ENCODE measurements around the gene SCRN1.
"Not testable (repeated sequence)": the region's sequence is repeated elsewhere in the genome, so short reads cannot be mapped to it uniquely, and the experiment has no call there.

SCRN1 gene

DNA sequence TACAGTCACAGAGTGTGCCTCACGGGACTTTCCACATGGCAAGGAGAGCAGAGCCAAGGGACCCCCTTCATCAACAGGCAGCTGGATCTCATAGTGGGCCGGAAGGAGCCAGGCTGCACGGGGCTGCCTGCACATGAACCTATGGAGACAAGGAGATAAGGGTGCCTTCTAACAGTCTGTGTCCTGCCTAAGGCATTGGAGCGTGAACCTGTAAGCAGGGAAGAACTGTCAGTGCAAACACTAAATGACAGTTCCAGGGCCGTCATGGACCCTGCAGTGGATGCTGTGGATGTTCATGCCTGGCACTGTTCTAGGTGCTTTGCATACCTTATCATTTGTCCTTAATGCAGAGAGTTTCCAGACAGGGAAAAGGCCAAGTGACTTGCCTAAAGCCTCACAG is 97.4 kb downstream of the SCRN1 start:
- Histone ChIP-seq H3K9me3 (replicated peaks in 1 of 2; ENCODE audit: control insufficient read depth in 2 of 2, insufficient read depth in 1 of 2, low read depth in 1 of 2, low read length in 2 of 2) (no peaks in the 10 kb centered on the region), H3K27me3 (ENCODE audit: control insufficient read depth in 3 of 3, insufficient read depth in 3 of 3, low read depth in 1 of 3, low read length in 3 of 3) (peaks cover 0 to 23% (median 0%) of the 10 kb centered on the region in 3 experiments), H3K23ac (ENCODE audit: low read depth, low read length, poor library complexity) (no peak overlapping the region), H2AK5ac (ENCODE audit: low read depth, low read length) (no peak overlapping the region), H3K79me1 (ENCODE audit: low read depth, low read length) (no peaks in the 10 kb centered on the region), H2BK120ac (ENCODE audit: low read depth, low read length) (no peak overlapping the region), H4K91ac (ENCODE audit: low read depth, low read length, poor library complexity) (no peak overlapping the region), H3K27ac (replicated peaks; ENCODE audit: low read length) (no peak overlapping the region), H4K8ac (ENCODE audit: low read depth, low read length) (no peak overlapping the region), H2AFZ (ENCODE audit: low read length) (no peak overlapping the region), H2BK15ac (ENCODE audit: low read length) (no peak overlapping the region), H3K9ac (ENCODE audit: low read depth, low read length, poor library complexity) (no peak overlapping the region), H3K36me3 (replicated peaks in 1 of 2; ENCODE audit: control insufficient read depth in 2 of 2, insufficient read depth in 2 of 2, low read length in 2 of 2) (peaks cover 0 to 4% of the 10 kb centered on the region in 2 donors), H2BK5ac (ENCODE audit: low read length) (no peak overlapping the region), H3K14ac (ENCODE audit: low read length) (no peak overlapping the region), H3K4me1 (ENCODE audit: control insufficient read depth in 2 of 2, insufficient read depth in 1 of 2, low read depth in 1 of 2, low read length in 2 of 2) (no peaks in the 10 kb centered on the region), H3K18ac (ENCODE audit: low read length) (no peak overlapping the region), H3K4ac (ENCODE audit: low read length) (no peak overlapping the region), H3K4me2 (ENCODE audit: insufficient read depth, low read length, poor library complexity, severe bottlenecking) (no peak overlapping the region), H3K4me3 (ENCODE audit: low read length in 2 of 2) (no peak overlapping the region), H2BK12ac (ENCODE audit: low read length) (no peak overlapping the region)
- no peak for DNase-seq (ENCODE audit: low spot score)
- WGBS, 2 donors (ENCODE audit: extremely low coverage in 2 of 2, insufficient read length in 2 of 2, insufficient replicate concordance in 1 of 2): no CpG with 5 or more reads among the region's 5 CpGs

DNA sequence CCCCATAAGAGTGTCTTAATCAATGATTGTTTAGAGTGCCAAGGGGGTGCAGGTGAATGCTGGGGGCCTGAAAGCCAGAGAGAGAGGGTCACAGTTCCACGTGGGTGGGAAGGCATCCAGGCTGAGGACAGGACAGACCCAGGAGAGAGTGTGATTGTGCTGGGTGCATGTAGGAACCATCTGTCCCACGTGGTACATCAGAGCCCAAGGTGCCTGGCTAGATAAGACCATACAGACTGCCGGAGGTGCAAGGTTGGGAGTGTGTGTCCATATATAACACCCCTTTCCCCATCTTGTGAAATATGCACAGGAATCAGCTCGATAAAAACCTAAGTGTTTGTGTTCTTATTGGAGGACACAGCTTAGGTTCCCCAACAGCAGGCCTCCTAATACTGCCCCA is 97.8 kb downstream of the SCRN1 start:
- Histone ChIP-seq H3K4me3 (ENCODE audit: low read length in 2 of 2) (no peak overlapping the region), H3K79me1 (ENCODE audit: low read depth, low read length) (no peaks in the 10 kb centered on the region), H3K4me1 (ENCODE audit: control insufficient read depth in 2 of 2, insufficient read depth in 1 of 2, low read depth in 1 of 2, low read length in 2 of 2) (no peaks in the 10 kb centered on the region), H2BK5ac (ENCODE audit: low read length) (no peak overlapping the region), H3K4ac (ENCODE audit: low read length) (no peak overlapping the region), H3K14ac (ENCODE audit: low read length) (no peak overlapping the region), H3K18ac (ENCODE audit: low read length) (no peak overlapping the region), H3K23ac (ENCODE audit: low read depth, low read length, poor library complexity) (no peak overlapping the region), H2BK120ac (ENCODE audit: low read depth, low read length) (no peak overlapping the region), H4K91ac (ENCODE audit: low read depth, low read length, poor library complexity) (no peak overlapping the region), H2AK5ac (ENCODE audit: low read depth, low read length) (no peak overlapping the region), H3K4me2 (ENCODE audit: insufficient read depth, low read length, poor library complexity, severe bottlenecking) (no peak overlapping the region), H2BK15ac (ENCODE audit: low read length) (no peak overlapping the region), H3K9ac (ENCODE audit: low read depth, low read length, poor library complexity) (no peak overlapping the region), H2BK12ac (ENCODE audit: low read length) (no peak overlapping the region), H3K27me3 (ENCODE audit: control insufficient read depth in 3 of 3, insufficient read depth in 3 of 3, low read depth in 1 of 3, low read length in 3 of 3) (peaks cover 0 to 28% (median 0%) of the 10 kb centered on the region in 3 experiments), H4K8ac (ENCODE audit: low read depth, low read length) (no peak overlapping the region), H3K36me3 (replicated peaks in 1 of 2; ENCODE audit: control insufficient read depth in 2 of 2, insufficient read depth in 2 of 2, low read length in 2 of 2) (peaks cover 0 to 4% of the 10 kb centered on the region in 2 donors), H3K27ac (replicated peaks; ENCODE audit: low read length) (no peak overlapping the region), H3K9me3 (replicated peaks in 1 of 2; ENCODE audit: control insufficient read depth in 2 of 2, insufficient read depth in 1 of 2, low read depth in 1 of 2, low read length in 2 of 2) (no peaks in the 10 kb centered on the region), H2AFZ (ENCODE audit: low read length) (no peak overlapping the region)
- no CpG with 5 or more reads among the region's 4 CpGs for WGBS, 2 donors (ENCODE audit: extremely low coverage in 2 of 2, insufficient read length in 2 of 2, insufficient replicate concordance in 1 of 2)
- DNase-seq (ENCODE audit: low spot score): no peak

DNA sequence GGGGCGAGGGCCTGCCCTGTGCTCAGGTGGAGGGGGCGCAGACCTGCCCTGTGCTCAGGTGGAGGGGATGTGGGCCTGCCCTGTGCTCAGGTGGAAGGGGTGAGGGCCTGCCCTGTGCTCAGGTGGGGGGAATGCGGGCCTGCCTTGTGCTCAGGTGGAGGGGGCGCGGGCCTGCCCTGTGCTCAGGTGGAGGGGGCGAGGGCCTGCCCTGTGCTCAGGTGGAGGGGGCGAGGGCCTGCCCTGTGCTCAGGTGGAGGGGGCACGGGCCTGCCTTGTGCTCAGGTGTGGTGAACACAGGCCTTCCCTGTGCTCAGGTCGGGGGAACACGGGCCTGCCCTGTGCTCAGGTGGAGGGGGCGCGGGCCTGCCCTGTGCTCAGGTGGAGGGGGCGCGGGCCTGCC is 98.8 kb downstream of the SCRN1 start:
- H2AK5ac ChIP-seq (ENCODE audit: low read depth, low read length): not testable (repeated sequence)

DNA sequence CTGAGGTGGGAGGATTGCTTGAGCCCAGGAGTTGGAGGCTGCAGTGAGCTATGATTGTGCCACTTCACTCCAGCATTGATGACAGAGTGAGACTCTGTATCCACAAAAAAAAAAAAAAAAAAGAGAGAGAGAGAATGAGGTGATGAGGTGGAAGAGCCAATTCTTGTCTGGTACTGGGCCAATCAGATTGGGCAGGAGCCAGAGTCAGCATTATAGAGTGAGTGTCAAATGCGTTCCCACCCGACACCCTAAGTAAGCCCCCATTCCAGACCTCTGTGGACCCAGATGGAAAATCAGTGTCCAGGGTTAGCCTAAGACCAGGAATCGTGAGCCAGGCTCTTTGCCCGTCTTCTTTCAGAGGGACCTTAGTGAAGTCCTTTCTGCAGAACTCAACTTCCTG is 99.3 kb downstream of the SCRN1 start:
- H4K91ac ChIP-seq (ENCODE audit: low read depth, low read length, poor library complexity): no peak overlapping the region
- H3K27ac ChIP-seq (replicated peaks; ENCODE audit: low read length): no peak overlapping the region
- H3K4me3 ChIP-seq (ENCODE audit: low read length in 2 of 2): no peak overlapping the region
- H3K4me1 ChIP-seq (ENCODE audit: control insufficient read depth in 2 of 2, insufficient read depth in 1 of 2, low read depth in 1 of 2, low read length in 2 of 2): no peaks in the 10 kb centered on the region
- no peak overlapping the region for H2BK5ac ChIP-seq (ENCODE audit: low read length)
- H2BK15ac ChIP-seq (ENCODE audit: low read length): no peak overlapping the region
- H3K4ac ChIP-seq (ENCODE audit: low read length): no peak overlapping the region
- H3K36me3 ChIP-seq (replicated peaks in 1 of 2; ENCODE audit: control insufficient read depth in 2 of 2, insufficient read depth in 2 of 2, low read length in 2 of 2): peaks cover 0 to 2% of the 10 kb centered on the region in 2 donors
- no peak overlapping the region for H3K14ac ChIP-seq (ENCODE audit: low read length)
- peak overlapping the region; percentile 75 for H3K9ac ChIP-seq (ENCODE audit: low read depth, low read length, poor library complexity)
- no peak overlapping the region for H2BK120ac ChIP-seq (ENCODE audit: low read depth, low read length)
- whole genome bisulfite sequencing, 2 donors (ENCODE audit: extremely low coverage in 2 of 2, insufficient read length in 2 of 2, insufficient replicate concordance in 1 of 2): no CpG with 5 or more reads among the region's 4 CpGs
- no peak for DNase-seq (ENCODE audit: low spot score)
- H4K8ac ChIP-seq (ENCODE audit: low read depth, low read length): no peak overlapping the region
- no peak overlapping the region for H3K4me2 ChIP-seq (ENCODE audit: insufficient read depth, low read length, poor library complexity, severe bottlenecking)
- H2AFZ ChIP-seq (ENCODE audit: low read length): no peak overlapping the region
- no peak overlapping the region for H2AK5ac ChIP-seq (ENCODE audit: low read depth, low read length)
- H3K9me3 ChIP-seq (replicated peaks in 1 of 2; ENCODE audit: control insufficient read depth in 2 of 2, insufficient read depth in 1 of 2, low read depth in 1 of 2, low read length in 2 of 2): no peaks in the 10 kb centered on the region
- no peak overlapping the region for H2BK12ac ChIP-seq (ENCODE audit: low read length)
- H3K23ac ChIP-seq (ENCODE audit: low read depth, low read length, poor library complexity): peak overlapping the region; percentile 70
- H3K18ac ChIP-seq (ENCODE audit: low read length): peak overlapping the region; percentile 13
- H3K79me1 ChIP-seq (ENCODE audit: low read depth, low read length): no peaks in the 10 kb centered on the region
- peaks cover 0 to 36% (median 0%) of the 10 kb centered on the region in 3 experiments for H3K27me3 ChIP-seq (ENCODE audit: control insufficient read depth in 3 of 3, insufficient read depth in 3 of 3, low read depth in 1 of 3, low read length in 3 of 3)

More for the DNA sequence above, 98.8 kb downstream of the SCRN1 start:
- not testable (repeated sequence) for DNase-seq (ENCODE audit: low spot score); H3K79me1 ChIP-seq (ENCODE audit: low read depth, low read length); H3K27ac ChIP-seq (replicated peaks; ENCODE audit: low read length); H3K14ac ChIP-seq (ENCODE audit: low read length); H3K4me3 ChIP-seq (ENCODE audit: low read length in 2 of 2); H3K9me3 ChIP-seq (replicated peaks in 1 of 2; ENCODE audit: control insufficient read depth in 2 of 2, insufficient read depth in 1 of 2, low read depth in 1 of 2, low read length in 2 of 2); H4K8ac ChIP-seq (ENCODE audit: low read depth, low read length); H3K4ac ChIP-seq (ENCODE audit: low read length); H3K36me3 ChIP-seq (replicated peaks in 1 of 2; ENCODE audit: control insufficient read depth in 2 of 2, insufficient read depth in 2 of 2, low read length in 2 of 2); H3K4me2 ChIP-seq (ENCODE audit: insufficient read depth, low read length, poor library complexity, severe bottlenecking); H2BK120ac ChIP-seq (ENCODE audit: low read depth, low read length); H4K91ac ChIP-seq (ENCODE audit: low read depth, low read length, poor library complexity); H2BK5ac ChIP-seq (ENCODE audit: low read length); H3K4me1 ChIP-seq (ENCODE audit: control insufficient read depth in 2 of 2, insufficient read depth in 1 of 2, low read depth in 1 of 2, low read length in 2 of 2); H2BK15ac ChIP-seq (ENCODE audit: low read length); H2BK12ac ChIP-seq (ENCODE audit: low read length); H2AFZ ChIP-seq (ENCODE audit: low read length)
- Histone ChIP-seq H3K9ac (ENCODE audit: low read depth, low read length, poor library complexity) (peak overlapping the region; percentile 75), H3K23ac (ENCODE audit: low read depth, low read length, poor library complexity) (peak overlapping the region; percentile 70), H3K18ac (ENCODE audit: low read length) (peak overlapping the region; percentile 13), H3K27me3 (ENCODE audit: control insufficient read depth in 3 of 3, insufficient read depth in 3 of 3, low read depth in 1 of 3, low read length in 3 of 3) (peaks cover 0 to 30% (median 0%) of the 10 kb centered on the region in 3 experiments)
- WGBS, 2 donors (ENCODE audit: extremely low coverage in 2 of 2, insufficient read length in 2 of 2, insufficient replicate concordance in 1 of 2): no CpG with 5 or more reads among the region's 14 CpGs

Measured in neuronal stem cell (in vitro differentiated cells).